GM21723 (cell line): ENCODE results near the gene AFG3L2.
A peak's percentile ranks its signal among the peaks of the same experiment; 100 is the strongest.

Source experiments
- ATAC-seq: cut with Tn5 transposase; IDR thresholded peaks from one replicate; pipeline ENCODE4 v1.9.1; 2021; ENCODE audit warnings: mild to moderate bottlenecking, moderate library complexity; ENCODE audit not compliant: unreplicated experiment

Gene AFG3L2

DNA sequence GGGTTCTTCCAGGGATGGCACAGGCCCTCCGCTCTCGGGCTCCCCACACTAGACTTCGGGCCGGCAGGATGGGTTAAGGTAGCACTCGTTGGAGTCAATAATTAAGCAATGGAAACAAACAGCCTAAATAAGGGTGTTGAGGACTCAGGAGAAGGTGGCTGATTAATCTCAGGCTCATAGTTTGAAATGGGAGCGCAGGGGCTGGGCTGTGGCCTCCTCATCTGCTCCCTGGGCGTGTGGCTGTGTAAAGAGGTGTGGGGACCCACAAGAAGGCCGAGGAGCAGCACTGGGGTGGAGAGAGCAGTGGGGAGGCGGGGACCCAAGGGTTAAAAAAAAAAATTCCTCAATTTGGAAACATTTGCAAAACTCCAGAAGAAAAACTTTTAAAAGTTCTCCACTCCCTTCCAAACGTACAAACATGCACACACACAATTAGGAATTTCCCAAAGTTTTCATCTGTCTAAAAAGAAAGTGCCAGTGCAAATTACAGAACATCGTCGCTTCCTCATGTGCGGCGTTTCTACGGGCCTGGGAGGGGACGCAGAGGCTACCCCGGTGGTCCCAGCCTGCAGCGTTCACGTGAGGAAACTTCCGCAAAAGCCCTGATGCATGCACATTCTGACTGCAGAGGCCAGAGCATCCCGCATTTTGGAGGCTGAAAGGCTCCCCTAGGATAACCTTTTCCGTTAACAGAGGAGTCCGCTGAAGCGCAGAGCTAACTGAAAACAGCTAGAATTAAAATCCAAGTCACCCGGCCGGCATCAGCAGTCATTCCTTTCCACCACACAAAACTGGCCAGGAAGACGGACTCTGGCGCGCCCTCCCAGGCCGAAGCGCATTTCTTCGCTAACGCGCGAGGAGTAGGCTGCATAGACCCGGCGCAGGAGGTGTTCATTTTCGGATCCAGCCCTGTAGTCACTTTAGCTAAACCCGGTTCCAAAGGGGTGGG, 70.0 kb downstream of the AFG3L2 start:
- peak; percentile 34 for ATAC-seq

DNA sequence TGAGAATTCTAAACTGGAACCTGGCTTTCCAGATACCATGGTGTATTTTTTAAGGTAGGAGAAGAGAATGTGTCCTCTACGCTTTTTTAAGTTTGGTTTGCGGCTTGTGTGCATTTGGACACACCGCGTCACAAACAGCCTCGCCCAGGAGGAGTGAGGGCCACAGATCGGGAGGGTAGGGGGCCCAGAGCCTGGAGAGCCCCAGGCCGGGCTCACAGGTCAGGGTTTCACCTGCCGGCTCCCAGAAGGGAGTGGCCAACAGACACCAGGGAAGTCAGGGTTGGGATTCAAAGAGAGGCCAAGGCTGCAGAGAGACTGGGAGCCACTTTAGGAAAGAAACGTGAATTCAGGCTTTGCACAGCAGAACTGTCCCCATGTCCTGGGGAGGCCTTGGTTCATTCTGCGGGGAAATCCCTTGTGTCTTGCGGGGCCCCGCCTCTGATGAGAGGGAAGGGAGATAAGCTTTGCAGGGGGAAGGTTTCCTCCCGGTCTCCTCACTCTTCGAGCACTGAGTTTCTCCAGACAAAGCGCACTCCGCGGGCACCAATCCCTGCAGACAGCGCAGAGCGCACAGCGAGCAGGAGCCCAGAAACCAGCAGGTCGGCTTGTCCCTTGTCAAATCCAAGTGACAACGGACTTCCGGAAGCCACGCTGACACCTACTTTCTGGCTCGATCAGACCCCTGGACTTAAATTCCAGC, 70.9 kb downstream of the AFG3L2 start:
- no peak for ATAC-seq

DNA sequence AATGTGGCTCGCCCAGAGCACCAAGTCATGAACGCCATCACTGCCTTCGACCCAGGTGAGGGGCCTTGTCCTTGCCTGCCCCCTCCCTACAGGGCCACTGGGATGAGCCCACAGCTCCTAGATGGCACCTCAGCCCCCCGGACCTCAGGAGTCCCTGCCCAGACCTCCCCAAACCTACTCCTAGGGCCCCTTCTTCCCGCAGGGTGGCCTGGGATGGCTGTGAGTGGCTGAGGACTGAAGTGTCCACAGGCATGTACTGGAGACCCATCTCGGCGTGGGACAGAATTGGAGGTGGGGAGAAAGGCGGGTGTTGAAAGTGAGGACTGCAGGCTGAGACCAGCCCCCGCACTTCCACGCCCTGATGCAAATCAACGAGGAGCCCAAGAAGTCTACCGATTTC, 71.8 kb downstream of the AFG3L2 start:
- ATAC-seq, result no peak

DNA sequence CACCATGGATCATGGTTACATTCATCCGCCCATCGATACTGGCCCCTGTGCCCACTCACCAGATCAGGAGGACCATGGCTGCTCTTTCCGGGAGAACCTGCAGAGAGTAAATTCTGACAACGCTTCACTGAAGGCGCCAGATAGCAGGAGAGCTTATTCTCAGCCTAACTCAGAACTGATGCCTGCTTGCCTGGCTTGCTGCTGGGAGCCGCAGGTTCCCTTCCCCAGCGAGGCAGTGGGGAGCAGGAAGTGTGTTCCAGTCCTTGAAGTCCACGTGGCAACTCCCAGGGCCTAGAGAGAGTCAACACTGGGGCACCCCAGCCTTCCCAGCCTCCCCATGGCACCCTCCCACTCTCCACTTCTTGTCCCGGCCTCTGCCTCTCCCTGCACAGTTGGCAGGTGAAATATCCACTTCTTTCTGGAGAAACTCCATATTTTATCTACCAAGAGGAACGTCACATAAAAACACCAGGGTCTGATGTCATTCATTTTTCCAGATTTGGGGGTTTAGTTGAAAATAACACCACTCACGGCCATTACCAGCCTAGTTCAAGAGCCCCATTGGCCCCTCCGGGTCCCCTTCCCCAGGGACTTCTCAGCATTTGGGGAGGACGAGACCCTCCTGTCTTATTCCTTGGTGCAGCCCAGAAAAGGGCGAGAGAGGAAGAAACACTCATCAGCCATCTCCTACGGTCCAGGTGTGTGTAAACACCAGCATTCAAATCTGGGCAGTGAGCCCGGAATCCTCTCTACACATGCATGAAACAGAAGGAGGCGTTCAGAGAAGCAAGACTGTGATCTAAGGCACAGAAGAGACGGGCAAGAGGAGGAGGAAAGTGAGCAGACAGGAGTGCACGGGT, 72.4 kb downstream of the AFG3L2 start:
- no peak for ATAC-seq

DNA sequence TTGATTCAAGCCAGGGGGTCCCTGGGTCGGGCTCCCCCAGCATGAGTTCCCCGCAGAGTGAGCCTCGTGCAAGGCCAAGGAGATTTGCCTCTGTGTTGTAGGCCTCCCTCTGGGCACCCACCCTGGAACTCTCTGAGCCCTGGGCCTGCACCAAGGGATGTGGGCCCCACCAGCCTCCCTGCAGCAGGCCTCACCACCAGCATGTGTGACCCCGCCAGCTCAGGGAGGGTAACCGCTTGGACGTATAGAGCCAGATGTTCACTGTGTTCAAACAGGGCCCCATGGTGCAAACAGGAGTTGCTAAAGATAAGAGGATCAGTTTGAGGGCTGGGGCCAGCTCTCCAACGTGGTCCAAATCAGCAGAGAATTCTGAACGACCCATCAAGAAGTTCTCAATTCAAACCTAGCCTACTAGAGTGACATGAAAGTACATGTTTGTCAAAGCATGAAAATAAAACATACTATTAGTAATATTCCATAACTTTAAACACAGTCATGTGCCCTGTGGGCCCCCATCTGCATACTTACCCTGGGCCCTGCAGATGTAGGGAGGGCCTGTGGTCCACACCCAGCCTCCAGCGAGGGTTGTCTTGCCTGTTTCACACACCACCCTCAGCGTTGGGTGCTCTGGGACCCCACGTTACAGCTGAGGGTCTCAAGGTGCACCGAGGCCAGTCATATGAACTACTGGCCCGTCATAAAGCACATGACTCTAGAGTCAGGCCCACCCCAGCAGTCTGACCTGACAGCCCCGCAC, 74.5 kb downstream of the AFG3L2 start:
- no peak for ATAC-seq

DNA sequence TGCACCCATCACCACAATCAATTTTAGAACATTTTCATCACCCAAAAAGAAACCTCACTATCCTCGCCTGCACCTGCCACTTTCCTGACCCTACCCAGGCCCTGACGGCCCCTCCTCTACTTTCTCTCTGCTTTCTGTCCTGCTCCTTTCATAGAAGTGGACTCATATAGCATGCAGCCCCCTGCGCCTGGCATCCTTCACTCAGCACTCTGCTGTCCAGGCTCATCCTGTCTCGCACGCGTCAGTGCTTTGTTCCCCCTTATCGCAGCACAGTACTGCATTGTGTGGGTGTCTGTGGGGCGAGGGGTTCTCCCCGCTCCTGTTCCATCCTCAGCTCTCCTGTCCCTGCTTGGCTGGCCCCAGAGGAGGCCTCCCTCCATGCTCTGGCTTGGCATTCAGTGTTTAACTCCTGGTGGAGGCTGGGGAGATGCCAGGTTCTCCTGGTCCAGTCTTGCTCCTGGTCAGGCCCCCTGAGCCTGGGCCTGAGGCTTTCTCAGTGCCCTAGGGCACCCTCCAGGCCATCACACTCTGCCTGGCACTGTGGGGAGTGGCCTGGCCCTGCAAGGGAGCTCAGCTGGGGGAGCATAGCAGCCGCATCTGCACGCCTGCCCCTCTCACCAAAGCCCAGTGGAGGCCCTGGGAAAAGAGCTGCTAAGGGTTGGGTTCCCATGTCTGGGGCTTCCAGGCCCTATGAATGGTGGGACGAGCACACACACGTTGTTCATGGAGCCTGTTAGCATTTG, 75.6 kb downstream of the AFG3L2 start:
- ATAC-seq, result no peak

DNA sequence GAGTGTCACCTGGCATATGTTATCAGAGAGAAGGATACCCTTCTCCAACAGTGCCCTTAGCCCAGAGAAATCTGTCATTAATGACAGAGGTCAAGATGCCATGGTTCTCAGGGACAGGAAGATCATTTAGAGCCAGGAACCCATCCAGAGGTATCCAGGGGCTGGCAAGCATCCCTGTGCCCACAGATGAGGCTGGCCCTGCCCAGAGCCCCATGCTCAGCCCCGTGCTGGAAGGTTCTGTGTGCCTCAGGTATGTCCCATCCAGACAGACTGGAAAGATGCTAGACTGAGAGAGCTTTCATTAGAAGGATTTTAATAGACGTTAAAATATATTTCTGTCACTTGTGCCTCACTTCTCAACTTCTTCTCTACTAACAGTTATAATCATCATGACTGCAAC, 77.2 kb downstream of the AFG3L2 start:
- ATAC-seq, result no peak

DNA sequence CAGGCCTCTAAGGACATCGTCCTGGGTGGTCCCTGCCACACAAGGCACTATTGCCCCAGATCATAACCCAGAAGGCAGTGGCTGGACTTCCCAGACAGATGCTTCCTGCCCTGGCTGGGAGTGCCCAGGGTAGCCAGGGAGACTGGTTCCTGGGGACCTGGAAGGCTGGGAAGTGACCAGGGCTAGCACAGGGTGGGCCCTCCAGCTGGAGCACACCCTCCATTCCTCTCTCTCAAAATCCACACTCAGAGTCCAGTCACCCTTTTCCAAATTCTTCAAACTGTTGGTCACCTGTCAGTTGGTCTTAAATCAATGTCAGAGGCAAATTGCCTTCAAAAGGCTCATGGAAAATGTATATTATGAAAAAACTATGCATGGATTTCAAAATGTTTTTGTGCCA, 80.6 kb downstream of the AFG3L2 start:
- no peak for ATAC-seq

DNA sequence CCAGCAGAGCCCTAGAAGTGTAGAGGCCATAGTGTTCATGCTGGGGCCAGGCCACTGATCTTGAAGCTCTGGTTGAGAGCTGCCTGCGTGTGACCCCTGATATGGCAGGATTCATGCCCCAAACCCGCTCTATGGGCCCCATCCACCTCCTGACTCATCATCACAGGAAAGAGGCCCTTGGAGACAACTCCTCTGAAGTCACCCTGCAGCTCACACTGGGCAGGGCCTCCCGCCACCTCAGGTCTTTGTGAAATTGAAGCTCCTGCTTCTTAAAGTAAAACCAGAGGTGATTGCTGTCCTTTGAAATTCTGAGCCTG, 81.0 kb downstream of the AFG3L2 start:
- no peak for ATAC-seq

DNA sequence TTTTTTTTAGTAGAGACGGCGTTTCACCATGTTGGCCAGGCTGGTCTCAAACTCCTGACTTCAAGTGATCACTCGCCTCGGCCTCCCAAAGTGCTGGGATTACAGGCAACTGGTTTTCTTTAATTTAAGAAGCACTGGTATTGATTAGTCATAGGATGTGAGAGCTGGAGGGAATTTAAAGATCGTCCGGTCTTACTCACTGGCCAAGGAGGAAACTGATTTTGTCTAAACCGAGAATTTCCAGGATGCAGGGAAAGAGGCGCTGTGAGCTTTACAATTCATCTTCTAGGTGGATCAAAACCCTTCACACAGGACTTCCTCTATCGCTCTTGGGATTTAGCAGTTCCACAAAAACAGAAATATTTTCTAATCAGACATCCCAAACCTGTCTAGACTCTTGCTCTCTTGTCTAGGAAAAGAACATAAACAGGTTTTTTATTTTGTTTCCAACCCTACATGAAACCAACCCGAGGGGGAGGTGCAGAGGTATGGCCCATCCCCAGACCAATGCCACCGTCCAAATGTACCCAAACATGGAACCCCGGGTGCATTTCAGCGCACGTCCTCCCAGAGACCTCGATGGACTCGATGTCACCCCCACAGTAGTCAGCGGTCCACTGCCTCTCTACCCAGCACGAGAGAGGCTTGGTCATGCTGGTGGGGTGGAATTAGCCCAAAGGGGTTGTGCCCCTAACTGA, 81.5 kb downstream of the AFG3L2 start:
- no peak for ATAC-seq

DNA sequence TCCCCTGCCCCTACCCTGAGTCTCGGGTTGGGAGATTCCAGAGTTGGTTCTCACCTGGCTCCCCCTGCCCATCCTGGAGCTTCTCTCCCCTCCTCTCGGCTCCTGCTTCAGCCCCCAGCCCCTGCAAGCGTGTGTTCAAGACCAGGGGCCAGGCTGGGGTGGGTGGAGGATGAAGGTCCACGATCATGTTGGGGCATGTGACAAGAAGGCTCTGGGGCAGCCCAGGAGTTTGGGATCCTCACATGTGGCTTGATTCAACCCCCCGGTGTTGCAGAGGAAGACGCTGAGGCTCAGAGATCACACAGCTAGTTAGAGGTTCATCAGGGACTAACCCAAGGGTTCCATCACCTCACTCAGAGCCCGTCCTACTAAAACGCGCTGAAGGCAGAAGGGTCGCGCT, 83.2 kb downstream of the AFG3L2 start:
- ATAC-seq, result no peak

DNA sequence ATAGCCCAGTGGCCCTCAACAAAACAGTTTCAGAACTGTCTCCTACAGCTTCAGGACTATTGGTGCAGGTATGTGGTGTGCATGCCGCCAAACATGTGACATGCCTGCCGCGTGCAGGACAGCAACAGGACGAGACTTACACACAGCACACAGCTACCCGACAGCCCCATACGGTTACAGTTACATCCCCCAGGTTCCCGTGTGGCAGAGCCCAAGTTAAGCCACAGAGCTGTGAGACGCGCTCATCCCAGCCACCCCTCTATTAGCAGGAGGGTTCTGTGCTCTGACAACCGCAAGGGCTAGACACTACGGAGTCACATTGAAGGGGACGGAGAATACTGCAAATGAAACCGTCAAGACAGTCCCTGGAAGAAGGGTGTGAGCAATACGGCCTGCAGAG, 85.3 kb downstream of the AFG3L2 start:
- no peak for ATAC-seq

DNA sequence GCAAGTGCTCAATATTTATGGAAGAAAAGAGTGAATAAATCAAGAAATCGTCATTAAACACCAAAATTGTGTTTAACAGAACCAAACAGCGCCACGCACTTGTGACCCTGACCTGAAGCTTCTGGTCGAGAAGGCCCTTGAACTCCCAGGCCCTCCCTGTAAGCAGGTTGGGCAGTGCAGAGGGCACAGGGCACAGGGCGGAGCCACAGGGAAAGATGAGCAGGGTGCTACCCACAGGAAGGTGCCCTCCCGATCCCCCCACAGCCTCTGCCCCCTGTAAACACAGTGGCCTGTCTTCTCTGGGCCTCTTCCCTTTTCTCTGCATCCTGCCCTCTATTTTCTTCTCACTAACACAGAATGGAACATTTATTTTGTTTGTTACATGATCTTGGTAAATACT, 85.9 kb downstream of the AFG3L2 start:
- ATAC-seq, result no peak

DNA sequence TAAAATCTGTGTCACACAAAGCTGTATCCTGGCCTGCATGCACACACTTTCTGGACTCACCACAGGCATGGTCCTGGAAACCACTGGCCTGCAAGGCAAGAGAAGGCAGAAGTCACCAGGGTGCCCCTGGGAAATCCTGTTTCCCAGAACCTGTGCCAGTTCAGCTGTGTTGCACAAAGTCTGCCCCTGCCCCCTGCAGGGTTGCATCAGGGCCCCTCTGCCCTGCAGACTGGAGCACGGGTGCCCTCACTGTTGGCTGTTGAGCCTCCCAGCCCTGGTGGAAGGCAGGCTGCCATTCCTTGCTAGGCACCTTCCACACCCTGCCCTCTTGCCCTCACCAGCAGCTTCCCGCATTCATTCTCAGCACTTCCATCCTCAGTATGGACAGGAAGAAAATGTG, 86.9 kb downstream of the AFG3L2 start:
- ATAC-seq, result no peak

DNA sequence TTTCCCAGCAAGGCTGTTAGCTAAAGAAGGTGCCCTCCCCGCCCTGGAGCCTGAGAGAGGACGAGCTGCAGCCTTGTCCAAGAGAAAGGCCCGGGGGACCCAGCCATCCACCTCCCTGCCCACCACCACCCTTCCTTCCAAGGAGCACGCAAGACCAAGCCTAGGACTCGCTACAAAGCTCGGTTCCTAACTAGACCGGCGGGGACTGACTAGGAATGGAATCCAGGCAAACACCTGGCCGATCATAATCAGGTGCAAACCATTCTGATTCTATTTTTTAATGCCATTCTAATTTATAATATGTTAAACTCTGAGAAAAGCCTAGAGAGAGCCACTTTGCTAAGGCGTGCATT, 88.6 kb downstream of the AFG3L2 start:
- no peak for ATAC-seq

DNA sequence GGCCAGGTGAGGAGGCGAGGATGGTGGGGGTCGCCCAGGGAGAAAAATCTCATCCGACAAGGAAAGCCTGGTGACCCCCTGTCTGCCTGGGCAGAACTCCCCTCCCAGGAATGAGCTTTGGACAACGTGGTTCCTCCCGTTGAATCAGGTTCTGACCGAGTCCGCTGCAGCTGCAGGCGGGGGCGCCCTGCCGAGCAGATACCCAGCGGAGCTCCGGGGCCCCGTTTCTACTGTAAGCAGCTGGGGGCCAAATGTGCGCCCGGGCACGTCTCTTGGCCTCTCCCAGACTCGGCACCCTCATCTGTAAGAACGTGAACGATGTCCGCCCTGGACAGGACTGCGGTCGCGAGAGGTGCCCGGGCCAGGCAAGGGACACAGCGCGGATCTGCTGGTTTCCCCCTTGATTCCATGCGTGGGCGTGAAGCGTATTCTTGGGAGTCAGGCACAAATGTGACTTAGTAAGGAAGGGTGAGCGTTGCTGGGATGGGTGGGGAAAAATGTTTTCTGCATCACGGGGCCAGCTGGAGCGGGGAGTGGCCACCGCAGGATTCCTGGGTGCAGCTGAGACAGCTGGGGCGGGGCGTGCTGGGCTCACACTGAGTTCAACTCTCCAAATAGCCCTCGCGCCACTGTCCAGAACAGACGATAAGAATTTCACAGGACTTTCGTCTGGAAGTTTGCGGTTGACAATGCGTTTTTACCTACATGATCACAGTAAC, 89.2 kb downstream of the AFG3L2 start:
- no peak for ATAC-seq

DNA sequence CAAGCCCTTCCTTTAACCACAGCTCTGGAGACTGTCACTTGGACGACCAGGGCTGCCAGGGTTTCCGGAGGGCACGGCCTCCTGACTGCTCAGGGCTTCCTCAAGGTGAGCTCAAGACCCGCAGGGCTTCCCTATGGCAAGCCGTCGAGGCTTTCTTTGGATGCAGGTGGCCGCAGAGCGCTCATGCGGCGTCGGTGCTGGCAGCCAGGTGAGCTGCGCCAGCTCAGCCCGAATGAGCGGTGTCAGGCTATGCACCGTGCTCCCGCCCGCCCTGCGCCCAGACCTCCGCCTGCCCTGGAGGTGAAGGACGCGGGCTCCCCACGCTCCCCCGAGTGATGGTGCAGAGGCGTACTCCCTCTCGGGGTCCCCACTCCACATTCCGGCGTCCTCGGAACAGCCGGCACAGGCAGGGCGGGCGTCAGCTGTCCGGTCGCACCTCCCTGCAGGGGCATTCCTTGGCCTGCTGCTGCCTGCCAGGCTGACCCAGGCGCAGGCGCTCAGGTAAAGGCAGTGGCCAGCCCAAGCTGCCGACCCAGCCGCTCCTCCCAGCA, 89.8 kb downstream of the AFG3L2 start:
- no peak for ATAC-seq

DNA sequence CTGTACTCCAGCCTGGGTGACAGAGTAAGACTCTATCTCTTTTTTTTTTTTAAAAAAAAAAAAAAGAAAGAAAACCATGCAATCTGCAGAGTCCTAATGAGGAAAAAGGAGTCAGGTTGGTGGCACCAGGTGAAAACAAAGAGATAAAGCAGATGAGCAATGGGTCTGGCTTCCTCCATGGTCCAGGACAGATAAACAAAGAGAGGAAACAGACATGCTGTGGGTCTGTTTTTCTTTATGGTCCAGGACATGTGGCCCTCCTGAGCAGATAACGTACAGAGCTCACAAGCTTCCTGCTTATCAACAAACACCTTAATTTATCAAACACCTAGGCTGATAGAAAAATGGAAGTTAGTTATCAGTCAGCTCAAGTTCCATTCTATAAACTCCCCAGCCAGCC, 93.4 kb downstream of the AFG3L2 start:
- ATAC-seq, result no peak

DNA sequence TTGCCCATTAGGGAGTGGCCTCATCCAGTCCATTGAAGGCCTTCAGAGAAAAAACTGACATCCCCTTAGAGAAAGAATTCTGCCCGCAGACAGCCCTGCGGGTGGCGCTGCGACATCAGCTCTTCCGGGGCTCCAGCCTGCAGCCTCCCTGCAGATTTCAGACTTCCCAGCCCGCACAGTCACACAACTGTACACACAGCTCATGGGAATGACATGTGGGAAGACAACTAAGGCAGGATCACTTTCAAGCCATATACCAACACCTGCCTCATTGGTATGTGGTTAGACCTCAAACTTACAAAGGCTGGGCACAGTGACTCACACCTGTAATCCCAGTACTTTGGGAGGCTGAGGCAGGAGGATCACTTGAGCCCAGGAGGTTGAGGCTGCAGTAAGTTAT, 93.8 kb downstream of the AFG3L2 start:
- ATAC-seq, result no peak
